ENCODE data around the gene POU5F1.
"Not testable (repeated sequence)": the region's sequence is repeated elsewhere in the genome, so short reads cannot be mapped to it uniquely, and the experiment has no call there.

Gene POU5F1

GRCh38 chr6:31170600-31170881 is at the start of gene POU5F1:
Gene POU5F1, minus strand, starts transcription at chr6:31170682. Its CDS starts 62 bp downstream, at chr6:31170620.
- no peak for DNase-seq

- no peak for DNase-seq
These were observed 45.9 kb upstream of the POU5F1 start for GRCh38 chr6:31216208-31216898.

- not testable (repeated sequence) for DNase-seq
These were observed 44.7 kb upstream of the POU5F1 start for GRCh38 chr6:31215216-31215615.

- no peak for DNase-seq
These were observed 44.0 kb upstream of the POU5F1 start for GRCh38 chr6:31214516-31214915.

GRCh38 chr6:31210741-31211532 is 40.5 kb upstream of the POU5F1 start:
- DNase-seq: no peak

- DNase-seq: no peak
These were observed 39.6 kb upstream of the POU5F1 start for GRCh38 chr6:31210123-31210522.

- DNase-seq: no peak
These were observed 38.7 kb upstream of the POU5F1 start for GRCh38 chr6:31209137-31209536.

GRCh38 chr6:31208506-31208905 is 38.0 kb upstream of the POU5F1 start:
- no peak for DNase-seq

- DNase-seq: no peak
These were observed 35.2 kb upstream of the POU5F1 start for GRCh38 chr6:31205638-31206037.

- DNase-seq: no peak
These were observed 34.3 kb upstream of the POU5F1 start for GRCh38 chr6:31204751-31205145.

GRCh38 chr6:31203345-31203979 is 33.0 kb upstream of the POU5F1 start:
- DNase-seq: peak; percentile 62

- DNase-seq: peak; percentile 37
These were observed 32.0 kb upstream of the POU5F1 start for GRCh38 chr6:31202259-31203166.

GRCh38 chr6:31199105-31199452 is 28.6 kb upstream of the POU5F1 start:
- not testable (repeated sequence) for DNase-seq

GRCh38 chr6:31197559-31198305 is 27.2 kb upstream of the POU5F1 start:
- DNase-seq: peak; percentile 93

- DNase-seq: peak; percentile 37
These were observed 26.0 kb upstream of the POU5F1 start for GRCh38 chr6:31196251-31197022.

GRCh38 chr6:31195308-31195979 is 25.0 kb upstream of the POU5F1 start:
- not testable (repeated sequence) for DNase-seq

- no peak for DNase-seq
These were observed 23.8 kb upstream of the POU5F1 start for GRCh38 chr6:31194061-31194834.

- no peak for DNase-seq
These were observed 22.7 kb upstream of the POU5F1 start for GRCh38 chr6:31193206-31193605.

GRCh38 chr6:31192431-31193105 is 22.1 kb upstream of the POU5F1 start:
- peak; percentile 76 for DNase-seq

Data from stimulated activated CD8-positive, alpha-beta memory T cell treated with anti-CD3 and anti-CD28 coated beads, Interleukin-4, amount 100 ng/mL, for 48 hours (primary cell).